ENCODE data around the gene ZNF423. TPM values are rescaled to one million over a fixed set of nuclear protein-coding genes. Genes with fewer than 3 reads are reported as not detected.

The ZNF423 gene
- polyA plus RNA-seq, 10 donors, result 23.2 to 28.8 (median 26.3) TPM

- peak in 2 of 3 donors; percentile 42 to 77 for DNase-seq
Measured at GRCh38 chr16:49631187-49632041, 224.5 kb downstream of the ZNF423 start.

- DNase-seq, result no peak
Measured at GRCh38 chr16:49630783-49631182, 225.1 kb downstream of the ZNF423 start.

GRCh38 chr16:49629851-49630250 is 226.1 kb downstream of the ZNF423 start:
- DNase-seq, result no peak

- no peak for DNase-seq
Measured at GRCh38 chr16:49628148-49628547, 227.8 kb downstream of the ZNF423 start.

- no peak for DNase-seq
Measured at GRCh38 chr16:49625311-49626065, 230.4 kb downstream of the ZNF423 start.

- no peak for DNase-seq
Measured at GRCh38 chr16:49623501-49624266, 232.2 kb downstream of the ZNF423 start.

- DNase-seq, result no peak
Measured at GRCh38 chr16:49622421-49623402, 233.2 kb downstream of the ZNF423 start.

GRCh38 chr16:49622084-49622390 is 233.9 kb downstream of the ZNF423 start:
- no peak for DNase-seq

- DNase-seq, result no peak
Measured at GRCh38 chr16:49621241-49622083, 234.4 kb downstream of the ZNF423 start.

GRCh38 chr16:49620869-49621240 is 235.1 kb downstream of the ZNF423 start:
- no peak for DNase-seq

- peak in 2 of 3 donors; percentile 55 to 59 for DNase-seq
Measured at GRCh38 chr16:49620158-49620868, 235.6 kb downstream of the ZNF423 start.

- no peak for DNase-seq
Measured at GRCh38 chr16:49619811-49620157, 236.1 kb downstream of the ZNF423 start.

- DNase-seq, result no peak
Measured at GRCh38 chr16:49618955-49619354, 237.0 kb downstream of the ZNF423 start.

- no peak for DNase-seq
Measured at GRCh38 chr16:49617710-49618330, 238.1 kb downstream of the ZNF423 start.

- no peak for DNase-seq
Measured at GRCh38 chr16:49617016-49617629, 238.8 kb downstream of the ZNF423 start.

GRCh38 chr16:49615576-49615975 is 240.3 kb downstream of the ZNF423 start:
- no peak for DNase-seq

GRCh38 chr16:49610983-49611382 is 244.9 kb downstream of the ZNF423 start:
- DNase-seq, result no peak

- DNase-seq, result no peak
Measured at GRCh38 chr16:49608779-49609178, 247.1 kb downstream of the ZNF423 start.

GRCh38 chr16:49608098-49608497 is 247.8 kb downstream of the ZNF423 start:
- no peak for DNase-seq
